GM19240 (cell line): Measurements from ENCODE around the gene CETP.
"Not testable (repeated sequence)": the region's sequence is repeated elsewhere in the genome, so short reads cannot be mapped to it uniquely, and the experiment has no call there.

Experiments
- DNase-seq: peaks from one replicate; pipeline ENCODE4 v3.0.0; 2011; ENCODE audit warnings: low spot score; ENCODE audit not compliant: insufficient read length

Gene CETP

GRCh38 chr16:56997264-56997663 lies 35.5 kb downstream of the CETP start:
- DNase-seq: no peak

DNA sequence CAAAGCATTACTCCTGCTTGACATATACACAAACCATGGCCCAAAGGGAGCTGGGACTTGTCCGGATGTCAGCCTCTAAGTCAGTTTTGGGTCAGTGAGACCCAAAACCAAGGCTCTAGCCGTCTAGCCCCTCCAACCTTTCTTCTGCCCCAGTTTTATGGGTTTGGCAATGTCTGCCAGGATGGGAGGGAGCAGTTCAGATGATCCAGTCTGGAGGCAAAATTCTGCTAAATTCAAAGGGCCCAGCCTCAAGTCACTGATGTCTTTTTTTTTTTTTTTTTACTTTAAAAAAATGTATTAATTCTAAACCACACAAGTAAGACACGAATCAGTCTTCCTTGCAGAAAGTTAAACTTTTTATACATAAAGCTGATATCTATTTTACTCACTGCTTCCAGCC lies 36.2 kb downstream of the CETP start:
- no peak for DNase-seq

DNA sequence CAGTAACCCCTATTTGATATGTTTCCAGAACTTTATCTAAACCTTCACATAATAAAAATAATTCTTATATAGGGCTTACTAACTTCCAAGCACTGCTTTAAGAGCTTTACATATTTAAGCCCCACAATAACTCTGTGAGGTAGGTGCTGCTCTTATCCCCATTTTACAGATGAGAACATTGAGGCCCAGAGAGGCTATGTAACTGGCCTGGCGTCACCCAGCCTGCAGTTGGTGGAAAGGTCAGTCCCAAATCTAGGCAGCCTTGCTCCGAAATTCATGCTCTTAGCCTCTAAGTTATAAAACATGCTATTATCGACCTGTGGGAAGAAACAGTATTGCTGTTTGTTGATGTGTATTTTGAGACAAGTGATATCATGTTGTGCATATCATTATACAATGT lies 36.6 kb downstream of the CETP start:
- no peak for DNase-seq

DNA sequence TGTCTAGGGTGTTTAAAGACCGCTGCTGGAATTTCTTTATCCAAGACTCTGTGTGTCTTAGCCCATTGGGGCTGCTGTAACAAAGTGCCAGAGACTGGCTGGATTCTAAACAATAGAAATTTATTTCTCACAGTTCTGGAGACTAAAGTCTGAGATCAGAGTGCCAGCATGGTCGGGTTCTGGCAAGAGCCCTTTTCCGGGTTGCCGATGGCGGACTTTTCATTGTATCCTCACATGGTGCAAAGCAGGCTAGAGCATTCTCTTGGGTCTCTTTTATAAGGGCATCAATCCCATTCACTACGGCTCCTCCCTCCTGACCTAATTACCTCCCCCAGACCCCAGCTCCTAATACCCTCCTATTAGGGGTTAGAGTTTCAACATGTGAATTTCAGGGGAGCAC lies 37.1 kb downstream of the CETP start:
- DNase-seq: no peak

DNA sequence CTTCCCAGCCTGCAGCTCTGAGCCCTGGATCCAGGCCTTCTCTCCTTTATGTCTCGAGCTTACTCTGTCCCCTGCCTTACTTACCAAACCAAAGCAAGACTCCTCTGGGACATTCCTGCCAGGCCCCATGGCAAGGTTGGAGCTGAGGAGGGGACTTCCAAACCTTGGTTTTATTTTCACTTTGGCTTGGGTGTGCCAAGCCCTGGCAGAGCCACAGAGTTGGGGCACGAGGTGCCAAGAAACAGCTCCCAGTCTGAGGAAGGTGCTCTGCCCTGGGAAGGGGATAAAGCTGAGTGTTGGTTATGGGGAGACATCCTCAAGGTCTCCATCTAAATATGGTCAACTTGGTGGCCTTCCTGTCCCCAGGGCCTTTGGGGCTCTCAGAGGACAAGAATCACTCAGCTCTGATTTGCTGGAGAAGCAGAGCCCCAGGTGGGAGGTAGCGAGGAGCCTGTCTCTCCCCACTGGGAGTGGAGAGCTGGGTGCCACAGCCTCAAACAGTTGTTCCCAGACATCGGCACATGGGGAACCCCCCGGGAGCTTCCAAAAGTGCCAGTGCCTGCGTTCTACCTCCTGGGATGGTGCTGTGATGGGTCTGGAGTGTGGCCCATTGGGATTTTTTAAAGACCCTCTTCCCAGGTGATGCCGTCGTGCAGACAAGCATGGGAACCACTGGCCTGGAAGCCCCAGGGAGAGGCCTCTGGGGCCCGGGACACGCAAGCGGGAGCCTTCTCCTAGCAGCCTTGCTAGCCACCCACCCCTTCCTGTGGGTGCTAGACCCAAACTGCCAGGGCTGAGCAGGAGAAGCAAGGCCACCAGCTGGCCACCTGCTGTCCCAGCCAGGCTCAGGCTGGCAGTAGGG lies 37.9 kb downstream of the CETP start:
- no peak for DNase-seq

GRCh38 chr16:57000271-57001025 lies 38.7 kb downstream of the CETP start:
- no peak for DNase-seq

DNA sequence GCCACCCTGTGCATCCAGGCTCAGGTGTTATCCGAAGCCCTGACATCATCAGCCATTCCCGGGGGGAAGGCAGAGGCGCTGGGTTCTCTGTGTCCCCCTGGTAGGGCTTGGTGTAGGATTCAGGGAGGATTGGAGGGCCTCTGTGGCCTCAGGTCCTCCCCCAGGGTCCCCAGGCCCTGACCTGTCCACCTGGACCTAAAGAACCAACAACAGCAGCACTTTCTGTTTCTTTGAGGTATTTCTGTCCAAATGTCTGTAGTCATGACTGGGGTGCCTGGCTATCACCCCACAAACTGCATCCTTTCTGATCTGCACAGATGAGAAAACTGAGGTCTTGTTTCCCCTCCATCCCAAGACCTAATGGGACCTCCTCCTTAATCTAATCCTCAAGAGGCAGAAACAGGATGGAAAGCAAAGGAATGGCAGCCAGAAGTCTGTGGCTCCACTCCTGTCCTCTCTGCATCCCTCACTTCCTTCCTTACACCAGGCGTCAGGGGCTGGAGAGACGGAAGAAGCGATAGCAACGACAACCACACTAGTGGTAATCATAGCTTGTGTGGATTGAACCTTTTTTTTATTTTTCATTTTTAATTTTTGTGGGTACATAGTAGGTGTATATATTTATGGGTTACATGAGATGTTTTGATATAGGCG lies 39.4 kb downstream of the CETP start:
- DNase-seq: no peak

- DNase-seq: no peak
Measured at GRCh38 chr16:57003439-57004386, 42.0 kb downstream of the CETP start.

DNA sequence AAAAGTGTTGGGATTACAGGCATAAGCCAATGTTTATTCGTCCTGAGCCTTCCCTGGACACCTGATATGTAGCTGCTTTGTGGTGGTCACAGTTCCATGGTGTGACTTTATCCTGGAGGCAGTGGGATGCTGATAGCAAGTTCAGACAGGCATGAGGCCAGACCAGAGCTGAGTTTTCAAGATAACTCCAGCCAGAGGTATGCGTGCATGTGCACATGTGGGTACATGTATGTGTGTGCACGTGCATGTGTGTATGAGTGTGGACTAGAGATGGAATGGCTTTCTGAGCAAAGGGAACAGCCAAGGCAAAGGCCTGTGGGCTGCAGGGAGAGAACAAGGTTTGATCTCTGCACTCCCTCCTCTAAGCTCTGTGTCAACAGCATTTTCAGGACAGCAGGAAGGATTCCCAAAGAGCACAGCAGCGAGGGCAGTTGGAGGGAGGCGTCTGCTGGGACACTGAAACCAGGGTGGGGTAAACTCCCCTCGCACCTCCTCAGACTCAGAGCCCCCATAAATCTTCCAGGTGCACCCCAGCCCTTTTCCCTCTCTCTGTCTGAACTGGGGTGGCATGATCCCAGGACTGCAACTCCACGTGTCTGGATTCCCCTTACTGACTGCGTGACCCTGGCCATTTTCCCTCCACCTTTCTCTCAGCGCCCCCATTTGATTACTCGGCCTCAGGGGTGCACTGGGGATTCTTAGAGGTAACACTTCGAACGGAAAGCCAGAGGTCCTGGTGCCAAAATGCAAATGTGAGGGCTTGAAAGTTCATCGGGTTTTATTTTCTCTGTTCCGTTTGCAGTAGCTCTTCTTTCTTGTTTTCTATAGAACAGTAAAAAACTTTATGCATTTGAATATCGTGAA lies 42.9 kb downstream of the CETP start:
- no peak for DNase-seq

GRCh38 chr16:57005597-57005996 lies 43.8 kb downstream of the CETP start:
- DNase-seq: not testable (repeated sequence)

GRCh38 chr16:57007050-57007449 lies 45.3 kb downstream of the CETP start:
- DNase-seq: no peak

- DNase-seq: no peak
Measured at GRCh38 chr16:57007530-57007929, 45.8 kb downstream of the CETP start.

DNA sequence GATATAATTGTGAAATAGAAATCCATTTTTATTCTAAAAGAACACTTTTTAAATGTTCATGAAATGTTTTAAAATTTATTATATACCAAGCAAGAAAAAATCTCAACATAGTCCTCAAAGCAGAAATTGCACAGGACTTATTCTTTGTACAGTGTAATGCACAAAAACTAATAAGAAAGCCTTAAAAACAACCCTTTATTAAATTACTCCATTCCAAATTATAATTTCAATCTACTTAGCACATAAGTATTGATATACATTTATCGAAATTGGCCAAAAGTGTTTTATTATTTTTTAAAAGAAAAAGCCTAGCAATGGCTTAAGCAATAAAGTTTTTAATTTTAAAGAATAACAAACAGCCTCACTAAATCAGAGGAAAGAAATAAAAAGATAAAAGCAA lies 46.7 kb downstream of the CETP start:
- DNase-seq: no peak

- no peak for DNase-seq
Measured at GRCh38 chr16:57009643-57010170, 48.0 kb downstream of the CETP start.

DNA sequence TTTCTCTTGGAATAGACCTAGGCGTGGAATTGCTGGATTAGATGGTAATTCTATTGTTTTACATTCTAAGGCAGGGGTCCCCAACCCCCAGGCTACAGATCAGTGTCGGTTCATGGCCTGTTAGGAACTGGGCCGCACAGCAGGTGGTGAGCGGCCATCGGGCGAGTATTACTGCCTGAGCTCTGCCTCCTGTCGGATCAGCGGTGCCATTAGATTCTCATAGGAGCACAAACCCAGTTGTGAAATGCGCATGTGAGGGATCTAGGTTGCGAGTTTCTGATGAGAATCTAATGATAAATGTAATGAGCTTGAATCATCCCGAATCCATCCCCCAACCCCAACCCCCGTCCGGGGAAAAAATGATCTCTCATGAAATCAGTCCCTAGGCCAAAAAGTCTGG lies 50.6 kb downstream of the CETP start:
- DNase-seq: no peak

GRCh38 chr16:57013229-57013628 lies 51.5 kb downstream of the CETP start:
- DNase-seq: no peak

GRCh38 chr16:57013902-57014301 lies 52.2 kb downstream of the CETP start:
- DNase-seq: no peak

DNA sequence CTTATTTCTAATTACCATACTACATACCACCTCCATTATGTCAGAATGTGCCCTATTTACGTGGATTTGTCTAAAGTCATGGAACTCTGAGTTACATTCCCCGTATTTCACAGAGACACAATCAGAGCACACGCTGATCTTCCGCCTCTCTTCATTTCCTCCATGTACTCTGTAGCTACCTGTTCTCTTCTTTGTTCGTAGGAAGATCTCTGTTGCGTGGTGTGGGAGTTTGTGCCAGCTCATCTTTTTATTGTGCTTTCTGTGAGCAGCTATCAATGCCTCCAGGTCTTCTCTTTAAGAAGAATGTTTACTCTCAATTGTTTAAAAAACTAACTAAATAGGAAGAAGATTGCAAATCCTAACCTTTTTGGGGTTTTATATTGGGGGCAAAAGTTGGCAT lies 54.6 kb downstream of the CETP start:
- DNase-seq: no peak

- DNase-seq: no peak
Measured at GRCh38 chr16:57016831-57017230, 55.1 kb downstream of the CETP start.

GRCh38 chr16:57017251-57017650 lies 55.5 kb downstream of the CETP start:
- no peak for DNase-seq
